C4-2B (cell line): ENCODE results near the gene KLF1.

Experiments
- ZFX ChIP-seq: fragments of 450-650 bp; IDR thresholded peaks from 2 replicates; pipeline ENCODE4 v1.6.1; 2017
- TF ChIP-seq, protein P1 (sequence below): fragments of 450-650 bp; conservative IDR thresholded peaks from 2 replicates; pipeline ENCODE4 v1.5.1; 2017; ENCODE audit warnings: mild to moderate bottlenecking

DNA sequence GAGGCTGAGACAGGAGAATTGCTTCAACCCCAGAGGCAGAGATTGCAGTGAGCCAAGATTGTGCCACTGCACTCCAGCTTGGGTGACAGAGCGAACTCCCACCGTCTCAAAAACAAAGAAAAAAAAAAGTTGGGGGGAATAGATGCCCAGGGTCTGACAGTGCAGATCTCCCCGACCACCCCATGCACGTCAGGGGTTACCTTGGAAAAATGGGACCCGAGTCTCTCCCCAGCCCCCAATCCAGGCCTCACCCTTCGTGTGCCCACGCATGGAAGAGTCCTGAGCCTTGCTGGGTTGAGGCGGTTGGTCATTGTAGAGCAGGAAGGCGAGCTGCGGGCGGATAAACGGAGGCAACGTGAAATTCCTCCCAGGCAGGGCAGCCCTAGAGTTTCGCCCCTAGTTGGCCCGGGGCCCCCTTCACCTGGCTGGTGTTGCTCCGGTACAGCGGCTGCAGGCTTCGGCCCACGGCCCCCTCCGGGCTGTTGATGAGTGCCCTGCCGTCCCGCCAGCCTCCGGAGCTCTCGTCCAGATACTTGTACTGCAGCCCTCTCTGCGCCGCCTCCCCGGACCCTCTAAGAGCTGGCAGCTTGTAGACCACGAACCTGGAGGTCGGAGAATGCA is 6.3 kb downstream of the KLF1 start:
- TF ChIP-seq, protein P1, sequence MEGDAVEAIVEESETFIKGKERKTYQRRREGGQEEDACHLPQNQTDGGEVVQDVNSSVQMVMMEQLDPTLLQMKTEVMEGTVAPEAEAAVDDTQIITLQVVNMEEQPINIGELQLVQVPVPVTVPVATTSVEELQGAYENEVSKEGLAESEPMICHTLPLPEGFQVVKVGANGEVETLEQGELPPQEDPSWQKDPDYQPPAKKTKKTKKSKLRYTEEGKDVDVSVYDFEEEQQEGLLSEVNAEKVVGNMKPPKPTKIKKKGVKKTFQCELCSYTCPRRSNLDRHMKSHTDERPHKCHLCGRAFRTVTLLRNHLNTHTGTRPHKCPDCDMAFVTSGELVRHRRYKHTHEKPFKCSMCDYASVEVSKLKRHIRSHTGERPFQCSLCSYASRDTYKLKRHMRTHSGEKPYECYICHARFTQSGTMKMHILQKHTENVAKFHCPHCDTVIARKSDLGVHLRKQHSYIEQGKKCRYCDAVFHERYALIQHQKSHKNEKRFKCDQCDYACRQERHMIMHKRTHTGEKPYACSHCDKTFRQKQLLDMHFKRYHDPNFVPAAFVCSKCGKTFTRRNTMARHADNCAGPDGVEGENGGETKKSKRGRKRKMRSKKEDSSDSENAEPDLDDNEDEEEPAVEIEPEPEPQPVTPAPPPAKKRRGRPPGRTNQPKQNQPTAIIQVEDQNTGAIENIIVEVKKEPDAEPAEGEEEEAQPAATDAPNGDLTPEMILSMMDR: no peak
- 0 out of 2 replicates have a peak, but pooled peaks have one; percentile 41 for TF ChIP-seq ZFX
